Endometrial microvascular endothelial cells (primary cell): ENCODE measurements around the gene STYXL2. TPM values are rescaled to one million over a fixed set of nuclear protein-coding genes. Genes with fewer than 3 reads are reported as not detected.

Experiments used
- in situ Hi-C: cut with HindIII; loops from 2 replicates; pipeline ENCODE4 v1.10.0; 2017; ENCODE audit warnings: low sequenced_read_pairs, low pct_unique_long_range_greater_than_20kb; ENCODE audit errors: inconsistent ontology term
- total RNA-seq: library from RNA; depleted of rRNA; stranded (reverse); fragments of >200 nt; gene quantifications from one replicate; pipeline ENCODE4 v1.2.3, GENCODE V29; 2015; ENCODE audit errors: inconsistent ontology term

Gene STYXL2
- total RNA-seq, 1 donor from 2014 or later = not detected

GRCh38 chr1:167126317-167126716 lies 32.4 kb downstream of the STYXL2 start:
- in situ Hi-C loops = no loop called here

- in situ Hi-C loops = no loop called here
Observed at GRCh38 chr1:167126811-167127210, 32.9 kb downstream of the STYXL2 start.

GRCh38 chr1:167127236-167127635 lies 33.4 kb downstream of the STYXL2 start:
- in situ Hi-C loops = no loop called here

- in situ Hi-C loops = no loop called here
Observed at GRCh38 chr1:167127661-167128060, 33.8 kb downstream of the STYXL2 start.

GRCh38 chr1:167128261-167129227 lies 34.7 kb downstream of the STYXL2 start:
- in situ Hi-C loops = no loop called here

GRCh38 chr1:167130829-167131510 lies 37.1 kb downstream of the STYXL2 start:
- in situ Hi-C loops = no loop called here

- in situ Hi-C loops = no loop called here
Observed at GRCh38 chr1:167132301-167133010, 38.6 kb downstream of the STYXL2 start.

- in situ Hi-C loops = no loop called here
Observed at GRCh38 chr1:167135281-167135840, 41.5 kb downstream of the STYXL2 start.

GRCh38 chr1:167136191-167136614 lies 42.3 kb downstream of the STYXL2 start:
- in situ Hi-C loops = no loop called here

GRCh38 chr1:167136806-167137205 lies 42.9 kb downstream of the STYXL2 start:
- in situ Hi-C loops = no loop called here

GRCh38 chr1:167137332-167137781 lies 43.5 kb downstream of the STYXL2 start:
- in situ Hi-C loops = no loop called here

GRCh38 chr1:167137793-167138510 lies 44.1 kb downstream of the STYXL2 start:
- in situ Hi-C loops = no loop called here

GRCh38 chr1:167138703-167139102 lies 44.8 kb downstream of the STYXL2 start:
- in situ Hi-C loops = no loop called here

GRCh38 chr1:167141963-167142362 lies 48.1 kb downstream of the STYXL2 start:
- in situ Hi-C loops = no loop called here

Other genes with a start within 250 kb of the STYXL2 start
- 12.0 TPM for gene TADA1, start 217.8 kb upstream of the STYXL2 start, total RNA-seq
- not detected for gene ILDR2, start 118.5 kb upstream of the STYXL2 start, total RNA-seq
- not detected for gene MAEL, start 104.8 kb upstream of the STYXL2 start, total RNA-seq
- gene GPA33, start 3.7 kb upstream of the STYXL2 start, total RNA-seq = not detected
- gene POU2F1, start 126.8 kb downstream of the STYXL2 start, total RNA-seq = 1.9 TPM